GM23338 (cell line): ENCODE measurements around the gene KCNJ2. TPM values are rescaled to one million over a fixed set of nuclear protein-coding genes. Genes with fewer than 3 reads are reported as not detected.

ENCODE experiments used
- ATAC-seq: fragments of 200-7000 bp; cut with Tn5 transposase; 3 replicates; pipeline ENCODE4 v1.9.1; 2020
- DNase-seq: peaks from one replicate; pipeline ENCODE4 v3.0.0-alpha.2; 2015; ENCODE audit warnings: low spot score
- H2AFZ ChIP-seq: fragments of 200-600 bp; sonication (generic); 2 replicates; pipeline ENCODE4 v1.8.0; 2016; ENCODE audit warnings: antibody characterized with exemption, mild to moderate bottlenecking, moderate library complexity
- H3F3A ChIP-seq: fragments of 200-600 bp; sonication (generic); replicated peaks from 2 replicates; pipeline ENCODE4 v1.8.0; 2017; ENCODE audit warnings: antibody characterized with exemption, mixed run types, low read depth
- H3K27ac ChIP-seq: fragments of 200-600 bp; sonication (generic); 2 replicates; pipeline ENCODE4 v1.6.1; 2016; ENCODE audit warnings: low read depth
- H3K27me3 ChIP-seq: fragments of 200-600 bp; sonication (generic); 2 replicates; pipeline ENCODE4 v1.8.0; 2016; ENCODE audit warnings: mild to moderate bottlenecking, mixed run types, moderate library complexity; ENCODE audit not compliant: insufficient read depth
- H3K36me3 ChIP-seq: fragments of 200-600 bp; sonication (generic); 2 replicates; pipeline ENCODE4 v1.8.0; 2016; ENCODE audit warnings: mild to moderate bottlenecking; ENCODE audit not compliant: insufficient read depth
- H3K4me1 ChIP-seq: fragments of 200-600 bp; sonication (generic); 2 replicates; pipeline ENCODE4 v1.8.0; 2016; ENCODE audit warnings: mild to moderate bottlenecking, moderate library complexity; ENCODE audit not compliant: insufficient read depth
- H3K4me2 ChIP-seq: fragments of 200-600 bp; sonication (generic); 2 replicates; pipeline ENCODE4 v1.7.1; 2017; ENCODE audit warnings: mixed run types
- H3K4me3 ChIP-seq: fragments of 200-600 bp; sonication (generic); 2 replicates; pipeline ENCODE4 v1.6.1; 2016; ENCODE audit warnings: mixed run types
- H3K79me2 ChIP-seq: fragments of 200-600 bp; sonication (generic); replicated peaks from 2 replicates; pipeline ENCODE4 v1.8.0; 2017; ENCODE audit warnings: mild to moderate bottlenecking; ENCODE audit not compliant: insufficient read depth
- H3K9me2 ChIP-seq: fragments of 200-600 bp; sonication (generic); 2 replicates; pipeline ENCODE4 v1.8.0; 2017; ENCODE audit not compliant: insufficient read depth
- H4K20me1 ChIP-seq: fragments of 200-600 bp; sonication (generic); replicated peaks from 2 replicates; pipeline ENCODE4 v1.8.0; 2017; ENCODE audit warnings: mild to moderate bottlenecking; ENCODE audit not compliant: insufficient read depth
- H3K27ac Mint-ChIP-seq: 2 replicates; pipeline ENCODE4 v1.8.0; 2020; ENCODE audit warnings: inconsistent platforms, mild to moderate bottlenecking, moderate library complexity, mixed read lengths
- H3K27me3 Mint-ChIP-seq: 3 replicates; pipeline ENCODE4 v1.8.0; 2022; ENCODE audit warnings: low read depth, mild to moderate bottlenecking, moderate library complexity, mixed read lengths, inconsistent platforms; ENCODE audit not compliant: insufficient read depth, poor library complexity
- H3K36me3 Mint-ChIP-seq: 3 replicates; pipeline ENCODE4 v1.8.0; 2021; ENCODE audit warnings: low read depth, mild to moderate bottlenecking, inconsistent platforms, moderate library complexity, mixed read lengths
- H3K4me1 Mint-ChIP-seq: 3 replicates; pipeline ENCODE4 v1.8.0; 2020; ENCODE audit warnings: mild to moderate bottlenecking, inconsistent platforms, mixed read lengths
- H3K4me3 Mint-ChIP-seq: 3 replicates; pipeline ENCODE4 v1.8.0; 2021; ENCODE audit warnings: moderate library complexity, mild to moderate bottlenecking, inconsistent platforms, mixed read lengths
- H3K9me3 Mint-ChIP-seq: 3 replicates; pipeline ENCODE4 v1.8.0; 2020; ENCODE audit warnings: moderate library complexity, mild to moderate bottlenecking, inconsistent platforms, mixed read lengths
- CREB1 ChIP-seq: fragments of 250-450 bp; sonication (Bioruptor Pico); IDR thresholded peaks from 2 replicates; pipeline ENCODE4 v1.5.0; 2020; ENCODE audit warnings: low read depth, mild to moderate bottlenecking, moderate library complexity
- CTCF ChIP-seq, 2 experiments: fragments of 200-600 bp in 1 of 2; sonication (generic) in 1 of 2; conservative IDR thresholded peaks; 2 replicates each; pipeline versions ENCODE4 v1.5.1 to v1.6.1; 2016 to 2017; ENCODE audit warnings: antibody characterized with exemption in 2 of 2, low read depth in 2 of 2, mild to moderate bottlenecking in 2 of 2, moderate library complexity in 1 of 2
- EZH2 ChIP-seq: fragments of 200-600 bp; sonication (generic); IDR thresholded peaks from one replicate; pipeline ENCODE4 v1.8.0; 2017; ENCODE audit warnings: antibody characterized with exemption, mild to moderate bottlenecking, low read depth; ENCODE audit not compliant: unreplicated experiment
- EZH2phosphoT487 ChIP-seq: fragments of 200-600 bp; sonication (generic); IDR thresholded peaks from one replicate; pipeline ENCODE4 v1.8.1; 2018; ENCODE audit warnings: antibody characterized with exemption; ENCODE audit not compliant: unreplicated experiment
- JUNB ChIP-seq: IDR thresholded peaks from one replicate; pipeline ENCODE4 v1.6.1; 2016; ENCODE audit warnings: antibody characterized with exemption; ENCODE audit not compliant: unreplicated experiment
- NANOG ChIP-seq: IDR thresholded peaks from 2 replicates; pipeline ENCODE4 v1.6.1; 2016; ENCODE audit warnings: antibody characterized with exemption, borderline replicate concordance
- POLR2AphosphoS5 ChIP-seq: IDR thresholded peaks from 2 replicates; pipeline ENCODE4 v1.6.1; 2016; ENCODE audit warnings: antibody characterized with exemption, low read depth
- REST ChIP-seq: IDR thresholded peaks from one replicate; pipeline ENCODE4 v1.6.1; 2018; ENCODE audit warnings: antibody characterized with exemption; ENCODE audit not compliant: unreplicated experiment
- STAT1 ChIP-seq: IDR thresholded peaks from one replicate; pipeline ENCODE4 v1.6.1; 2016; ENCODE audit warnings: antibody characterized with exemption; ENCODE audit not compliant: unreplicated experiment
- ZNF114 ChIP-seq: fragments of 250-450 bp; sonication (Bioruptor Pico); IDR thresholded peaks from 2 replicates; pipeline ENCODE4 v1.5.0; 2020; ENCODE audit warnings: mild to moderate bottlenecking, moderate library complexity
- ZNF331 ChIP-seq: fragments of 250-450 bp; sonication (Bioruptor Pico); IDR thresholded peaks from 2 replicates; pipeline ENCODE4 v1.5.0; 2020; ENCODE audit warnings: low read depth, mild to moderate bottlenecking, moderate library complexity
- polyA plus RNA-seq: library from polyadenylated mRNA; unstranded; fragments of >200 nt; fragmentation: Nextera tagmentation; extraction: Ambion mirVana; gene quantifications from 2 replicates; pipeline ENCODE4 v1.2.1, GENCODE V29; 2016
- total RNA-seq: library from RNA; depleted of rRNA; stranded (reverse); fragments of >200 nt; shearing (Covaris generic); gene quantifications from 2 replicates; pipeline ENCODE4 v1.2.3, GENCODE V29; 2014
- TF ChIP-seq, protein P1 (sequence below): IDR thresholded peaks from 2 replicates; pipeline ENCODE4 v1.6.1; 2016; ENCODE audit warnings: antibody characterized with exemption
- TF ChIP-seq, protein P2 (sequence below): fragments of 250-450 bp; sonication (Bioruptor Pico); IDR thresholded peaks from 2 replicates; pipeline ENCODE4 v1.5.0; 2020; ENCODE audit warnings: mild to moderate bottlenecking, moderate library complexity

The KCNJ2 gene
- total and polyA plus RNA-seq, 2 experiments from 2014 or later, result 2.1 to 4.4 TPM

GRCh38 chr17:70215656-70216055, 46.3 kb downstream of the KCNJ2 start:
- Mint-ChIP-seq H3K4me1 (peaks cover 6% of the 10 kb centered on the region; the same call in 2 of the 3 replicates), H3K9me3 (peaks cover 16% of the 10 kb centered on the region), H3K27ac (no peak overlapping the region), H3K27me3 (peaks cover 4% of the 10 kb centered on the region), H3K4me3 (no peak overlapping the region), H3K36me3 (peaks cover 10% of the 10 kb centered on the region)
- TF ChIP-seq EZH2phosphoT487, result no peak
- no peak for TF ChIP-seq CREB1 (CRISPR knock-in tag)
- TF ChIP-seq, protein P1, sequence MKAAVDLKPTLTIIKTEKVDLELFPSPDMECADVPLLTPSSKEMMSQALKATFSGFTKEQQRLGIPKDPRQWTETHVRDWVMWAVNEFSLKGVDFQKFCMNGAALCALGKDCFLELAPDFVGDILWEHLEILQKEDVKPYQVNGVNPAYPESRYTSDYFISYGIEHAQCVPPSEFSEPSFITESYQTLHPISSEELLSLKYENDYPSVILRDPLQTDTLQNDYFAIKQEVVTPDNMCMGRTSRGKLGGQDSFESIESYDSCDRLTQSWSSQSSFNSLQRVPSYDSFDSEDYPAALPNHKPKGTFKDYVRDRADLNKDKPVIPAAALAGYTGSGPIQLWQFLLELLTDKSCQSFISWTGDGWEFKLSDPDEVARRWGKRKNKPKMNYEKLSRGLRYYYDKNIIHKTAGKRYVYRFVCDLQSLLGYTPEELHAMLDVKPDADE, result no peak
- TF ChIP-seq POLR2AphosphoS5, result no peak
- TF ChIP-seq NANOG, result no peak
- TF ChIP-seq EZH2, result no peak
- no peak for TF ChIP-seq JUNB
- no peak for TF ChIP-seq STAT1
- TF ChIP-seq, protein P2, sequence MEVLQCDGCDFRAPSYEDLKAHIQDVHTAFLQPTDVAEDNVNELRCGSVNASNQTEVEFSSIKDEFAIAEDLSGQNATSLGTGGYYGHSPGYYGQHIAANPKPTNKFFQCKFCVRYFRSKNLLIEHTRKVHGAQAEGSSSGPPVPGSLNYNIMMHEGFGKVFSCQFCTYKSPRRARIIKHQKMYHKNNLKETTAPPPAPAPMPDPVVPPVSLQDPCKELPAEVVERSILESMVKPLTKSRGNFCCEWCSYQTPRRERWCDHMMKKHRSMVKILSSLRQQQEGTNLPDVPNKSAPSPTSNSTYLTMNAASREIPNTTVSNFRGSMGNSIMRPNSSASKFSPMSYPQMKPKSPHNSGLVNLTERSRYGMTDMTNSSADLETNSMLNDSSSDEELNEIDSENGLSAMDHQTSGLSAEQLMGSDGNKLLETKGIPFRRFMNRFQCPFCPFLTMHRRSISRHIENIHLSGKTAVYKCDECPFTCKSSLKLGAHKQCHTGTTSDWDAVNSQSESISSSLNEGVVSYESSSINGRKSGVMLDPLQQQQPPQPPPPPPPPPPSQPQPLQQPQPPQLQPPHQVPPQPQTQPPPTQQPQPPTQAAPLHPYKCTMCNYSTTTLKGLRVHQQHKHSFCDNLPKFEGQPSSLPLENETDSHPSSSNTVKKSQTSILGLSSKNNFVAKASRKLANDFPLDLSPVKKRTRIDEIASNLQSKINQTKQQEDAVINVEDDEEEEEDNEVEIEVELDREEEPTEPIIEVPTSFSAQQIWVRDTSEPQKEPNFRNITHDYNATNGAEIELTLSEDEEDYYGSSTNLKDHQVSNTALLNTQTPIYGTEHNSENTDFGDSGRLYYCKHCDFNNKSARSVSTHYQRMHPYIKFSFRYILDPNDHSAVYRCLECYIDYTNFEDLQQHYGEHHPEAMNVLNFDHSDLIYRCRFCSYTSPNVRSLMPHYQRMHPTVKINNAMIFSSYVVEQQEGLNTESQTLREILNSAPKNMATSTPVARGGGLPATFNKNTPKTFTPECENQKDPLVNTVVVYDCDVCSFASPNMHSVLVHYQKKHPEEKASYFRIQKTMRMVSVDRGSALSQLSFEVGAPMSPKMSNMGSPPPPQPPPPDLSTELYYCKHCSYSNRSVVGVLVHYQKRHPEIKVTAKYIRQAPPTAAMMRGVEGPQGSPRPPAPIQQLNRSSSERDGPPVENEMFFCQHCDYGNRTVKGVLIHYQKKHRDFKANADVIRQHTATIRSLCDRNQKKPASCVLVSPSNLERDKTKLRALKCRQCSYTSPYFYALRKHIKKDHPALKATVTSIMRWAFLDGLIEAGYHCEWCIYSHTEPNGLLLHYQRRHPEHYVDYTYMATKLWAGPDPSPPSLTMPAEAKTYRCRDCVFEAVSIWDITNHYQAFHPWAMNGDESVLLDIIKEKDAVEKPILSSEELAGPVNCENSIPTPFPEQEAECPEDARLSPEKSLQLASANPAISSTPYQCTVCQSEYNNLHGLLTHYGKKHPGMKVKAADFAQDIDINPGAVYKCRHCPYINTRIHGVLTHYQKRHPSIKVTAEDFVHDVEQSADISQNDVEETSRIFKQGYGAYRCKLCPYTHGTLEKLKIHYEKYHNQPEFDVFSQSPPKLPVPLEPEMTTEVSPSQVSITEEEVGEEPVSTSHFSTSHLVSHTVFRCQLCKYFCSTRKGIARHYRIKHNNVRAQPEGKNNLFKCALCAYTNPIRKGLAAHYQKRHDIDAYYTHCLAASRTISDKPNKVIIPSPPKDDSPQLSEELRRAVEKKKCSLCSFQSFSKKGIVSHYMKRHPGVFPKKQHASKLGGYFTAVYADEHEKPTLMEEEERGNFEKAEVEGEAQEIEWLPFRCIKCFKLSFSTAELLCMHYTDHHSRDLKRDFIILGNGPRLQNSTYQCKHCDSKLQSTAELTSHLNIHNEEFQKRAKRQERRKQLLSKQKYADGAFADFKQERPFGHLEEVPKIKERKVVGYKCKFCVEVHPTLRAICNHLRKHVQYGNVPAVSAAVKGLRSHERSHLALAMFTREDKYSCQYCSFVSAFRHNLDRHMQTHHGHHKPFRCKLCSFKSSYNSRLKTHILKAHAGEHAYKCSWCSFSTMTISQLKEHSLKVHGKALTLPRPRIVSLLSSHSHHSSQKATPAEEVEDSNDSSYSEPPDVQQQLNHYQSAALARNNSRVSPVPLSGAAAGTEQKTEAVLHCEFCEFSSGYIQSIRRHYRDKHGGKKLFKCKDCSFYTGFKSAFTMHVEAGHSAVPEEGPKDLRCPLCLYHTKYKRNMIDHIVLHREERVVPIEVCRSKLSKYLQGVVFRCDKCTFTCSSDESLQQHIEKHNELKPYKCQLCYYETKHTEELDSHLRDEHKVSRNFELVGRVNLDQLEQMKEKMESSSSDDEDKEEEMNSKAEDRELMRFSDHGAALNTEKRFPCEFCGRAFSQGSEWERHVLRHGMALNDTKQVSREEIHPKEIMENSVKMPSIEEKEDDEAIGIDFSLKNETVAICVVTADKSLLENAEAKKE, result no peak
- TF ChIP-seq CTCF (conservative IDR thresholded peaks at IDR 0.05; ENCODE audit: low read depth in 2 of 2), result no peak
- no peak for TF ChIP-seq REST
- no peak for TF ChIP-seq ZNF331
- no peak for TF ChIP-seq ZNF114
- H3K4me2 ChIP-seq, result no peak overlapping the region
- no peaks in the 10 kb centered on the region for H3K4me1 ChIP-seq
- no peak overlapping the region for H2AFZ ChIP-seq
- no peaks in the 10 kb centered on the region for H4K20me1 ChIP-seq
- no peaks in the 10 kb centered on the region for H3K27me3 ChIP-seq
- no peaks in the 10 kb centered on the region for H3F3A ChIP-seq
- no peaks in the 10 kb centered on the region for H3K9me2 ChIP-seq
- H3K27ac ChIP-seq, result no peak overlapping the region
- no peaks in the 10 kb centered on the region for H3K36me3 ChIP-seq
- no peak overlapping the region for H3K4me3 ChIP-seq
- no peak for ATAC-seq
- H3K79me2 ChIP-seq, result no peaks in the 10 kb centered on the region
- DNase-seq, result no peak
